B cell (primary cell): ENCODE results near the gene VIPR2. TPM values are rescaled to one million over a fixed set of nuclear protein-coding genes. Genes with fewer than 3 reads are reported as not detected.
"Not testable (repeated sequence)": the region's sequence is repeated elsewhere in the genome, so short reads cannot be mapped to it uniquely, and the experiment has no call there.

ENCODE experiments used
- ATAC-seq: fragments of 200-7000 bp; cut with Tn5 transposase; one replicate; pipeline ENCODE4 v1.10.0; 2021; ENCODE audit warnings: low read depth, mild to moderate bottlenecking, moderate number of reproducible peaks, moderate library complexity
- CTCF ChIA-PET: fragments of 350-600 bp; sonication (Branson Sonifier 250); formaldehyde crosslinking; loops from one replicate; lab custom pipeline; 2021; ENCODE audit warnings: antibody characterized with exemption, inconsistent platforms; lab: Charles Lee
- POLR2A ChIA-PET: fragments of 350-600 bp; sonication (Branson Sonifier 250); formaldehyde crosslinking; loops from one replicate; lab custom pipeline; 2021; ENCODE audit warnings: antibody characterized with exemption; lab: Charles Lee
- DNase-seq: peaks from one replicate; pipeline ENCODE4 v3.0.0; 2013
- H2AFZ ChIP-seq: 2 replicates; pipeline ENCODE4 v1.6.1; 2012; ENCODE audit warnings: mild to moderate bottlenecking, low read depth, low read length; ENCODE audit not compliant: insufficient read depth, poor library complexity, severe bottlenecking
- H3K27ac ChIP-seq, 2 donors: 1 replicate in 1 of 2; 2 replicates in 1 of 2; pipeline ENCODE4 v1.5.1; 2012 to 2013; ENCODE audit warnings: low read length in 2 of 2, mild to moderate bottlenecking in 2 of 2, moderate library complexity in 1 of 2
- H3K27me3 ChIP-seq, 4 experiments: fragments of 200-600 bp in 1 of 4; sonication (generic) in 1 of 4; replicated peaks in 1 of 4; 1 replicate in 2 of 4; 2 replicates in 2 of 4; pipeline versions ENCODE4 v1.6.1 to v1.7.0; 2013 to 2016; ENCODE audit warnings: low read length in 3 of 4, mild to moderate bottlenecking in 2 of 4, mixed read lengths in 1 of 4, moderate library complexity in 1 of 4; ENCODE audit not compliant: insufficient read depth in 4 of 4, control insufficient read depth in 3 of 4; ENCODE audit errors: control extremely low read depth in 1 of 4
- H3K36me3 ChIP-seq, 2 experiments: replicated peaks in 1 of 2; 1 replicate in 1 of 2; 2 replicates in 1 of 2; pipeline versions ENCODE4 v1.6.1 to v1.7.1; 2013; ENCODE audit warnings: low read length in 1 of 2; ENCODE audit not compliant: insufficient read depth in 2 of 2, control insufficient read depth in 1 of 2; ENCODE audit errors: control extremely low read depth in 1 of 2, extremely low read depth in 1 of 2
- H3K4me1 ChIP-seq, 2 donors: fragments of 200-600 bp in 1 of 2; sonication (generic) in 1 of 2; 1 replicate in 1 of 2; 2 replicates in 1 of 2; pipeline versions ENCODE4 v1.5.1 to v1.6.1; 2013 to 2017; ENCODE audit warnings: low read length in 2 of 2; ENCODE audit not compliant: control insufficient read depth in 2 of 2, insufficient read depth in 2 of 2
- H3K4me2 ChIP-seq: replicated peaks from 2 replicates; pipeline ENCODE3; 2012; ENCODE audit warnings: mild to moderate bottlenecking, low read depth, low read length; ENCODE audit not compliant: poor library complexity, severe bottlenecking
- H3K4me3 ChIP-seq, 5 experiments: fragments of 200-600 bp in 1 of 5; sonication (generic) in 1 of 5; 1 replicate in 3 of 5; 2 replicates in 2 of 5; pipeline versions ENCODE4 v1.5.1 to v1.7.0; 2011 to 2016; ENCODE audit warnings: low read length in 4 of 5, mild to moderate bottlenecking in 4 of 5, low read depth in 2 of 5, control low read depth in 1 of 5, moderate library complexity in 1 of 5; ENCODE audit not compliant: insufficient read depth in 1 of 5; ENCODE audit errors: control extremely low read depth in 1 of 5, extremely low read depth in 1 of 5
- H3K79me2 ChIP-seq: fragments of 200-600 bp; sonication (generic); one replicate; pipeline ENCODE4 v1.6.0; 2016; ENCODE audit warnings: low read length; ENCODE audit not compliant: control insufficient read depth, insufficient read depth
- H3K9ac ChIP-seq: fragments of 200-600 bp; sonication (generic); 2 replicates; pipeline ENCODE4 v1.6.1; 2017; ENCODE audit warnings: mild to moderate bottlenecking, low read length, moderate library complexity
- H3K9me3 ChIP-seq, 3 donors: one replicate each; pipeline versions ENCODE4 v1.6.1 to v1.7.1; 2013; ENCODE audit warnings: low read length in 2 of 3; ENCODE audit not compliant: control insufficient read depth in 2 of 3, insufficient read depth in 1 of 3; ENCODE audit errors: control extremely low read depth in 1 of 3
- H4K20me1 ChIP-seq: 2 replicates; pipeline ENCODE4 v1.6.0; 2012; ENCODE audit warnings: mild to moderate bottlenecking, low read length; ENCODE audit not compliant: insufficient read depth, control insufficient read depth, poor library complexity, severe bottlenecking
- H3K27ac Mint-ChIP-seq: one replicate; pipeline ENCODE4 v1.8.0; 2021; ENCODE audit warnings: mixed read lengths
- H3K27me3 Mint-ChIP-seq: one replicate; pipeline ENCODE4 v1.8.0; 2021; ENCODE audit warnings: mixed read lengths
- H3K4me1 Mint-ChIP-seq: one replicate; pipeline ENCODE4 v1.8.0; 2021; ENCODE audit warnings: mixed read lengths
- H3K4me3 Mint-ChIP-seq: one replicate; pipeline ENCODE4 v1.8.0; 2021; ENCODE audit warnings: mixed read lengths
- H3K9me3 Mint-ChIP-seq: one replicate; pipeline ENCODE4 v1.8.0; 2022; ENCODE audit warnings: mixed read lengths; ENCODE audit not compliant: insufficient read depth
- EZH2 ChIP-seq: IDR thresholded peaks from 2 replicates; pipeline ENCODE4 v1.6.1; 2012; ENCODE audit warnings: borderline replicate concordance, low read depth, mild to moderate bottlenecking, moderate library complexity, low read length; ENCODE audit not compliant: insufficient read depth, poor library complexity, severe bottlenecking
- WGBS: methylation state at CpG from one replicate; pipeline ENCODE4 v1.1.5; 2013; ENCODE audit warnings: missing lambda C conversion rate; ENCODE audit not compliant: insufficient coverage; 5-methylcytosine and 5-hydroxymethylcytosine counted together
- intact Hi-C: fragments of 100-400 bp; cut with micrococcal nuclease; formaldehyde crosslinking; loops from one replicate; pipeline ENCODE4 v1.10.0; 2022
- polyA plus RNA-seq: library from polyadenylated mRNA; depleted of rRNA; stranded (reverse); fragments of >200 nt; gene quantifications from 2 replicates; pipeline ENCODE4 v1.2.3, GENCODE V29; 2012
- total RNA-seq, 2 donors: library from RNA; stranded (reverse); fragments of 120-200 nt in 1 of 2; gene quantifications; 1 replicate in 1 of 2; 2 replicates in 1 of 2; pipeline versions ENCODE4 v1.2.3 to v1.2.4, GENCODE V29; 2013 to 2022
- TF ChIP-seq, protein P1 (sequence below): fragments of 200-600 bp; IDR thresholded peaks from one replicate; pipeline ENCODE4 v1.8.0; 2022; ENCODE audit warnings: antibody characterized with exemption, mild to moderate bottlenecking

Gene VIPR2
- total and polyA plus RNA-seq, 2 donors (not counting 1 experiment from before 2014, with no cell fraction given), result not detected

- H3K27me3 ChIP-seq, DNase-seq, H3K79me2 ChIP-seq, ATAC-seq, H3K36me3 ChIP-seq, CTCF ChIA-PET, H3K27ac ChIP-seq, H4K20me1 ChIP-seq, H3K4me1 ChIP-seq, POLR2A ChIA-PET, intact Hi-C loops, H3K4me1 Mint-ChIP-seq, H3K27me3 Mint-ChIP-seq, H3K9me3 ChIP-seq, H3K27ac Mint-ChIP-seq, H3K4me3 ChIP-seq, H2AFZ ChIP-seq, H3K9me3 Mint-ChIP-seq, H3K4me2 ChIP-seq, H3K4me3 Mint-ChIP-seq, H3K9ac ChIP-seq: not testable (repeated sequence)
- WGBS, result 94% methylated on average over 3 of the region's 14 CpGs
Observed at GRCh38 chr7:159132670-159133443, 11.8 kb downstream of the VIPR2 start.

- no peak for ATAC-seq
- no peak overlapping the region for H3K4me3 ChIP-seq
- peaks cover 10% of the 10 kb centered on the region for H3K27me3 Mint-ChIP-seq
- peaks cover 0 to 4% (median 0%) of the 10 kb centered on the region in 3 donors for H3K9me3 ChIP-seq
- CTCF ChIA-PET, result no interaction called here
- H3K4me3 Mint-ChIP-seq, result no peak overlapping the region
- H3K79me2 ChIP-seq, result no peaks in the 10 kb centered on the region
- intact Hi-C loops, result no loop called here
- H3K27me3 ChIP-seq, result no peaks in the 10 kb centered on the region
- no peak overlapping the region for H3K4me2 ChIP-seq
- no peak overlapping the region for H3K27ac Mint-ChIP-seq
- no peaks in the 10 kb centered on the region for H3K4me1 Mint-ChIP-seq
- no peak for TF ChIP-seq EZH2
- TF ChIP-seq, protein P1, sequence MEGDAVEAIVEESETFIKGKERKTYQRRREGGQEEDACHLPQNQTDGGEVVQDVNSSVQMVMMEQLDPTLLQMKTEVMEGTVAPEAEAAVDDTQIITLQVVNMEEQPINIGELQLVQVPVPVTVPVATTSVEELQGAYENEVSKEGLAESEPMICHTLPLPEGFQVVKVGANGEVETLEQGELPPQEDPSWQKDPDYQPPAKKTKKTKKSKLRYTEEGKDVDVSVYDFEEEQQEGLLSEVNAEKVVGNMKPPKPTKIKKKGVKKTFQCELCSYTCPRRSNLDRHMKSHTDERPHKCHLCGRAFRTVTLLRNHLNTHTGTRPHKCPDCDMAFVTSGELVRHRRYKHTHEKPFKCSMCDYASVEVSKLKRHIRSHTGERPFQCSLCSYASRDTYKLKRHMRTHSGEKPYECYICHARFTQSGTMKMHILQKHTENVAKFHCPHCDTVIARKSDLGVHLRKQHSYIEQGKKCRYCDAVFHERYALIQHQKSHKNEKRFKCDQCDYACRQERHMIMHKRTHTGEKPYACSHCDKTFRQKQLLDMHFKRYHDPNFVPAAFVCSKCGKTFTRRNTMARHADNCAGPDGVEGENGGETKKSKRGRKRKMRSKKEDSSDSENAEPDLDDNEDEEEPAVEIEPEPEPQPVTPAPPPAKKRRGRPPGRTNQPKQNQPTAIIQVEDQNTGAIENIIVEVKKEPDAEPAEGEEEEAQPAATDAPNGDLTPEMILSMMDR, result no peak
- POLR2A ChIA-PET, result no interaction called here
- no peak overlapping the region for H2AFZ ChIP-seq
- H3K9ac ChIP-seq, result no peak overlapping the region
- no peak overlapping the region for H3K27ac ChIP-seq
- no peaks in the 10 kb centered on the region for H3K4me1 ChIP-seq
- DNase-seq, result no peak
- 88% methylated on average over 6 of the region's 8 CpGs for WGBS
- no peaks in the 10 kb centered on the region for H3K36me3 ChIP-seq
- no peaks in the 10 kb centered on the region for H4K20me1 ChIP-seq
- no peaks in the 10 kb centered on the region for H3K9me3 Mint-ChIP-seq
Observed at GRCh38 chr7:159130820-159131219, 13.8 kb downstream of the VIPR2 start.
